SKM-1 treated with dmso at 0.1 percent for 144 hours (cell line): Measurements from ENCODE around the gene NEIL1.
A peak's percentile ranks its signal among the peaks of the same experiment; 100 is the strongest.

Source experiments
- DNase-seq: peaks from one replicate; lab custom pipeline; 2025; ENCODE audit not compliant: unreplicated experiment; lab: John Stamatoyannopoulos, UW

Gene NEIL1

GRCh38 chr15:75356006-75356405 lies 9.2 kb downstream of the NEIL1 start:
- no peak for DNase-seq

GRCh38 chr15:75356517-75356916 lies 9.7 kb downstream of the NEIL1 start:
- DNase-seq: no peak

- no peak for DNase-seq
Measured at GRCh38 chr15:75357976-75358673, 11.3 kb downstream of the NEIL1 start.

- DNase-seq: no peak
Measured at GRCh38 chr15:75358771-75359536, 12.1 kb downstream of the NEIL1 start.

GRCh38 chr15:75359537-75360250 lies 12.9 kb downstream of the NEIL1 start:
- DNase-seq: no peak

- DNase-seq: no peak
Measured at GRCh38 chr15:75360391-75360790, 13.6 kb downstream of the NEIL1 start.

- no peak for DNase-seq
Measured at GRCh38 chr15:75360856-75361255, 14.0 kb downstream of the NEIL1 start.

GRCh38 chr15:75361361-75361988 lies 14.6 kb downstream of the NEIL1 start:
- DNase-seq: no peak

- no peak for DNase-seq
Measured at GRCh38 chr15:75361989-75362641, 15.3 kb downstream of the NEIL1 start.

GRCh38 chr15:75362642-75363249 lies 15.9 kb downstream of the NEIL1 start:
- DNase-seq: no peak

- no peak for DNase-seq
Measured at GRCh38 chr15:75363786-75364185, 16.9 kb downstream of the NEIL1 start.

- no peak for DNase-seq
Measured at GRCh38 chr15:75364881-75365280, 18.0 kb downstream of the NEIL1 start.

GRCh38 chr15:75366163-75366562 lies 19.3 kb downstream of the NEIL1 start:
- DNase-seq: no peak

GRCh38 chr15:75367006-75367405 lies 20.2 kb downstream of the NEIL1 start:
- no peak for DNase-seq

GRCh38 chr15:75367406-75367912 lies 20.6 kb downstream of the NEIL1 start:
- DNase-seq: no peak

- peak; percentile 95 for DNase-seq
Measured at GRCh38 chr15:75367913-75368688, 21.3 kb downstream of the NEIL1 start, which contains the start of gene MAN2C1. MAN2C1 (minus strand) TSS chr15:75368607; CDS start chr15:75368583, 24 bp downstream.

GRCh38 chr15:75368689-75369239 lies 21.9 kb downstream of the NEIL1 start:
- no peak for DNase-seq

GRCh38 chr15:75369897-75370581 lies 23.2 kb downstream of the NEIL1 start:
- no peak for DNase-seq
